ENCODE data around the gene KRT83.
"Not testable (repeated sequence)": the region's sequence is repeated elsewhere in the genome, so short reads cannot be mapped to it uniquely, and the experiment has no call there.

DNA sequence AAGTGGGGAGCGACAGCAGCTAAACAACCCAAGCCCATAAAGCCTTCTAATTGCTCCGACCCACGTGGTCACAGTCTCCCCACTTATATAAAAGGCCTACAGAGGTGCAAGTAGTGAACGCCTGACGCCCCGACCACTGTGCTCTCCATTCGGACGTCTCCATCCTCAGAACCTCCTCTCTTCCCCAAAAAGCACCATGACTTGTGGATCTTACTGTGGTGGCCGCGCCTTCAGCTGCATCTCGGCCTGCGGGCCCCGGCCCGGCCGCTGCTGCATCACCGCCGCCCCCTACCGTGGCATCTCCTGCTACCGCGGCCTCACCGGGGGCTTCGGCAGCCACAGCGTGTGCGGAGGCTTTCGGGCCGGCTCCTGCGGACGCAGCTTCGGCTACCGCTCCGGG, 19.5 kb downstream of the KRT83 start:
- TF ChIP-seq, protein P1, sequence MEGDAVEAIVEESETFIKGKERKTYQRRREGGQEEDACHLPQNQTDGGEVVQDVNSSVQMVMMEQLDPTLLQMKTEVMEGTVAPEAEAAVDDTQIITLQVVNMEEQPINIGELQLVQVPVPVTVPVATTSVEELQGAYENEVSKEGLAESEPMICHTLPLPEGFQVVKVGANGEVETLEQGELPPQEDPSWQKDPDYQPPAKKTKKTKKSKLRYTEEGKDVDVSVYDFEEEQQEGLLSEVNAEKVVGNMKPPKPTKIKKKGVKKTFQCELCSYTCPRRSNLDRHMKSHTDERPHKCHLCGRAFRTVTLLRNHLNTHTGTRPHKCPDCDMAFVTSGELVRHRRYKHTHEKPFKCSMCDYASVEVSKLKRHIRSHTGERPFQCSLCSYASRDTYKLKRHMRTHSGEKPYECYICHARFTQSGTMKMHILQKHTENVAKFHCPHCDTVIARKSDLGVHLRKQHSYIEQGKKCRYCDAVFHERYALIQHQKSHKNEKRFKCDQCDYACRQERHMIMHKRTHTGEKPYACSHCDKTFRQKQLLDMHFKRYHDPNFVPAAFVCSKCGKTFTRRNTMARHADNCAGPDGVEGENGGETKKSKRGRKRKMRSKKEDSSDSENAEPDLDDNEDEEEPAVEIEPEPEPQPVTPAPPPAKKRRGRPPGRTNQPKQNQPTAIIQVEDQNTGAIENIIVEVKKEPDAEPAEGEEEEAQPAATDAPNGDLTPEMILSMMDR (IDR thresholded peaks at IDR 0.05), result not testable (repeated sequence)
- not testable (repeated sequence) for TF ChIP-seq EP300 (IDR thresholded peaks at IDR 0.05); MAZ (IDR thresholded peaks at IDR 0.05; ENCODE audit: borderline replicate concordance, low read depth, low read length); RAD21 (conservative IDR thresholded peaks at IDR 0.05 in 1 of 2, IDR thresholded peaks at IDR 0.05 in 1 of 2); RCOR1 (IDR thresholded peaks at IDR 0.05; ENCODE audit: low read depth, low read length); NFE2L2 (conservative IDR thresholded peaks at IDR 0.05; ENCODE audit: low read length); CHD2 (IDR thresholded peaks at IDR 0.05; ENCODE audit: low read length, partially characterized antibody); POLR2A (IDR thresholded peaks at IDR 0.05; ENCODE audit: low read length); CBX2 (IDR thresholded peaks at IDR 0.05; ENCODE audit: borderline replicate concordance, low read depth)
- TF ChIP-seq, protein P2, sequence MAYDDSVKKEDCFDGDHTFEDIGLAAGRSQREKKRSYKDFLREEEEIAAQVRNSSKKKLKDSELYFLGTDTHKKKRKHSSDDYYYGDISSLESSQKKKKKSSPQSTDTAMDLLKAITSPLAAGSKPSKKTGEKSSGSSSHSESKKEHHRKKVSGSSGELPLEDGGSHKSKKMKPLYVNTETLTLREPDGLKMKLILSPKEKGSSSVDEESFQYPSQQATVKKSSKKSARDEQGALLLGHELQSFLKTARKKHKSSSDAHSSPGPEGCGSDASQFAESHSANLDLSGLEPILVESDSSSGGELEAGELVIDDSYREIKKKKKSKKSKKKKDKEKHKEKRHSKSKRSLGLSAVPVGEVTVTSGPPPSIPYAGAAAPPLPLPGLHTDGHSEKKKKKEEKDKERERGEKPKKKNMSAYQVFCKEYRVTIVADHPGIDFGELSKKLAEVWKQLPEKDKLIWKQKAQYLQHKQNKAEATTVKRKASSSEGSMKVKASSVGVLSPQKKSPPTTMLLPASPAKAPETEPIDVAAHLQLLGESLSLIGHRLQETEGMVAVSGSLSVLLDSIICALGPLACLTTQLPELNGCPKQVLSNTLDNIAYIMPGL (CRISPR knock-in tag; IDR thresholded peaks at IDR 0.05; ENCODE audit: borderline replicate concordance), result not testable (repeated sequence)
- TF ChIP-seq, protein P3, sequence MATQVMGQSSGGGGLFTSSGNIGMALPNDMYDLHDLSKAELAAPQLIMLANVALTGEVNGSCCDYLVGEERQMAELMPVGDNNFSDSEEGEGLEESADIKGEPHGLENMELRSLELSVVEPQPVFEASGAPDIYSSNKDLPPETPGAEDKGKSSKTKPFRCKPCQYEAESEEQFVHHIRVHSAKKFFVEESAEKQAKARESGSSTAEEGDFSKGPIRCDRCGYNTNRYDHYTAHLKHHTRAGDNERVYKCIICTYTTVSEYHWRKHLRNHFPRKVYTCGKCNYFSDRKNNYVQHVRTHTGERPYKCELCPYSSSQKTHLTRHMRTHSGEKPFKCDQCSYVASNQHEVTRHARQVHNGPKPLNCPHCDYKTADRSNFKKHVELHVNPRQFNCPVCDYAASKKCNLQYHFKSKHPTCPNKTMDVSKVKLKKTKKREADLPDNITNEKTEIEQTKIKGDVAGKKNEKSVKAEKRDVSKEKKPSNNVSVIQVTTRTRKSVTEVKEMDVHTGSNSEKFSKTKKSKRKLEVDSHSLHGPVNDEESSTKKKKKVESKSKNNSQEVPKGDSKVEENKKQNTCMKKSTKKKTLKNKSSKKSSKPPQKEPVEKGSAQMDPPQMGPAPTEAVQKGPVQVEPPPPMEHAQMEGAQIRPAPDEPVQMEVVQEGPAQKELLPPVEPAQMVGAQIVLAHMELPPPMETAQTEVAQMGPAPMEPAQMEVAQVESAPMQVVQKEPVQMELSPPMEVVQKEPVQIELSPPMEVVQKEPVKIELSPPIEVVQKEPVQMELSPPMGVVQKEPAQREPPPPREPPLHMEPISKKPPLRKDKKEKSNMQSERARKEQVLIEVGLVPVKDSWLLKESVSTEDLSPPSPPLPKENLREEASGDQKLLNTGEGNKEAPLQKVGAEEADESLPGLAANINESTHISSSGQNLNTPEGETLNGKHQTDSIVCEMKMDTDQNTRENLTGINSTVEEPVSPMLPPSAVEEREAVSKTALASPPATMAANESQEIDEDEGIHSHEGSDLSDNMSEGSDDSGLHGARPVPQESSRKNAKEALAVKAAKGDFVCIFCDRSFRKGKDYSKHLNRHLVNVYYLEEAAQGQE (IDR thresholded peaks at IDR 0.05), result not testable (repeated sequence)
